SKM-1 (cell line): ENCODE results near the gene ID3.

Experiments
- DNase-seq: peaks from one replicate; lab custom pipeline; 2025; ENCODE audit not compliant: unreplicated experiment; lab: John Stamatoyannopoulos, UW

The ID3 gene, protein sequence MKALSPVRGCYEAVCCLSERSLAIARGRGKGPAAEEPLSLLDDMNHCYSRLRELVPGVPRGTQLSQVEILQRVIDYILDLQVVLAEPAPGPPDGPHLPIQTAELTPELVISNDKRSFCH

DNA sequence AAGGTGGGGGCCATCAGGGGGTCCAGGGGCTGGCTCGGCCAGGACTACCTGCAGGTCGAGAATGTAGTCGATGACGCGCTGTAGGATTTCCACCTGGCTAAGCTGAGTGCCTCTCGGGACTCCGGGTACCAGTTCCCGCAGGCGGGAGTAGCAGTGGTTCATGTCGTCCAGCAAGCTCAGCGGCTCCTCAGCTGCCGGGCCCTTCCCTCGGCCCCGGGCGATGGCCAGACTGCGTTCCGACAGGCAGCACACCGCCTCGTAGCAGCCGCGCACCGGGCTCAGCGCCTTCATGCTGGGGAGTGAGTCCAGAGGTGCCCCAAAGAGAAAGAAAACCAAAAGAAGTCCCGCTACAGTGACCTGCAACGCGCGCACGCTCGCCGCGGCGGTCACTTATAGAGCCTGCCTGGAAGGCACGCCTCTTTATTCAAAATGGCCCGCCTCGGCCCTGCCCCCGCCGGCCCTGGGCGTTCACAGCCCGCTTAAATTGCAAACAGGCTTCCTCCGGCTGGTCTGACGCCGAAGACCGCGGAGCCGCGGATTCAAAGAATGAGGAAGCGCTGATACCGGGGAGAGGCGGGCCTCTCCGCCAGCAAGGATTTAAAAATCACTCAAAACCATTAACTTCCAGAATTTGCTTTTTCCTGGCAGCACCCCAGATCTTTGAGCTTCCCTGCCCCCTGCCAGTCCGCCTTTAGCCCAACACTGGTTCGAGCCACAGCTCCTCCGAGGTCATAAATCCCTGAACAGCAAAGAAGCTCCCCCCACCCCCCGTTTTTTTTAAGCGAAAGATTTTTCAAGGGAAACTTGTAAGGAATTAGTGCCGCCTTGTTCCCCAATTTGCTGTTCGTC lies at the start of gene ID3:
ID3 (minus strand) TSS at position 366 of the 849 bp plus-strand sequence; CDS start at position 291, 75 bp downstream.
- DNase-seq: no peak

GRCh38 chr1:23607944-23608343 lies 48.6 kb upstream of the ID3 start:
- DNase-seq: no peak

- no peak for DNase-seq
These were observed 42.9 kb upstream of the ID3 start for GRCh38 chr1:23601968-23602876.

GRCh38 chr1:23601135-23601967 lies 42.0 kb upstream of the ID3 start:
- no peak for DNase-seq

DNA sequence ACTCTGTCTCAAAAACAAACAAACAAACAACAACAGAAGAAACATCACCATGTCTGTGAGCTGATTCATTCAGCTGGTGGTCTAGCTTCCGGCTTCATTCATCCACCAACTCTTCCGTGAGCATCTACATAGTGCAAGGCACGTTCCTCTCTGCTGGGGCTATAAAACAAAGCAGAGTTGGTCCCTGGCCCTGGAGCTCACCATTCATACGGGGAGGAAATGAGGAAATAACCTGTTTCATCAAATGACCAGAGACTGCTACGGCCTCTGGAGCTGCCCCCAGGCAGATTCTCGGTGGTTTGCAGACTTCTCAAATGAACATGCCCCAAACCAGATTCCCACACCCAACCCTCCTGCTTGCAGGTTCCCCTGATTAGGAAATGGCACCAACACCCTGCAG lies 41.0 kb upstream of the ID3 start:
- DNase-seq: no peak

DNA sequence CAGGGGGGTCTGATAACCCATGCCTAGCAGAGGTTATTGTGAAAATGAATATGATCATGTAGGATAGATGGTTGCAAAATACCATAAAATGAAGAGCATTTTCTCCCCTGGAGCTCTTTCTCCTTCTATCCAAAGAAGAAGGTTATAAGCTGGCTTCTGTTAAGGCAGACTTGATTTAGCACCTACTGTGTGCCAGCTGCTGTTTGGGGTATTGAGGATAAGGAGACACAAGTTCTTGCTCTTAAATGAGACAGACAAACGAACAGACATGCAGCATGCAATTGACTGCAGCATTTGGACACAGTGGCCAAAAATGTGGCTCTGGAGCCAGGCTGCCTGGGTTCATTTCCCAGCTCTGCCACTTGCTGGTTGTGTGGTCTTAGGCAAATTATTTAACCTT lies 39.8 kb upstream of the ID3 start:
- DNase-seq: no peak

GRCh38 chr1:23598424-23598823 lies 39.1 kb upstream of the ID3 start:
- no peak for DNase-seq

DNA sequence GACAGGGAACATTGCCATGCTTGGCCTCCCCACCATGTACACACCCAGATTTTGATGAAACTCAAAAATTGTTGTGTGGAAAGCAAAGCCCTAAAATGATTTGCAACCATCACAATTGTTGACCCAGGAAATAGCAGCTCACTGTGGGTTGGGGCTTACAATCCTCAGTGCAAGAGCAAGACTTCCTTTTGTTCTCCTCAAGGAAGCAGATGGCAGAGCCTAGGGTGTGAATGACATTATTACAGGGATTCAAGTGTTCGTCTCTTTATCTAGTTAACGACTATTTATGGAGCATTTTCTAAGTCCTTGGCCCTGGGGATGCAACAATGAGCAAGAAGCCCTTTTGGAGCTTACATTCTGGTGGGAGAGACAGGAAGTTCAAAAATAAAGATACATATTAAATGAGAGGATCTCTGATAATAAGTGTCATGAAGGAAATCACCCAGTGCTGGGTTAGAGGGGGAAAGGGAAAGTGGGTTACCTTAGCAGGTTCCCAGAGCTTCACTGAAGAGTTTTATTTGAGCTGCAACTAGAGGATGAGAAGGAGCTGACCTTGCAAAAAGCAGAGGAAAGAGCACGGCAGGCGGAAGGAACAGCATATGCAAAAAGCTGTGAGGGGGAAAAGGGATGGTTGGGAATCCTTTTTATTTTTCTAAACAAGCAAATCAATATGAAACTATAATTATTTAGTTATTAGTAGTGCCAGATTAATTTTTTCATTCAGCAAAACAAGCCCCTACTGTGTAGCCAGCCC lies 38.5 kb upstream of the ID3 start:
- no peak for DNase-seq

DNA sequence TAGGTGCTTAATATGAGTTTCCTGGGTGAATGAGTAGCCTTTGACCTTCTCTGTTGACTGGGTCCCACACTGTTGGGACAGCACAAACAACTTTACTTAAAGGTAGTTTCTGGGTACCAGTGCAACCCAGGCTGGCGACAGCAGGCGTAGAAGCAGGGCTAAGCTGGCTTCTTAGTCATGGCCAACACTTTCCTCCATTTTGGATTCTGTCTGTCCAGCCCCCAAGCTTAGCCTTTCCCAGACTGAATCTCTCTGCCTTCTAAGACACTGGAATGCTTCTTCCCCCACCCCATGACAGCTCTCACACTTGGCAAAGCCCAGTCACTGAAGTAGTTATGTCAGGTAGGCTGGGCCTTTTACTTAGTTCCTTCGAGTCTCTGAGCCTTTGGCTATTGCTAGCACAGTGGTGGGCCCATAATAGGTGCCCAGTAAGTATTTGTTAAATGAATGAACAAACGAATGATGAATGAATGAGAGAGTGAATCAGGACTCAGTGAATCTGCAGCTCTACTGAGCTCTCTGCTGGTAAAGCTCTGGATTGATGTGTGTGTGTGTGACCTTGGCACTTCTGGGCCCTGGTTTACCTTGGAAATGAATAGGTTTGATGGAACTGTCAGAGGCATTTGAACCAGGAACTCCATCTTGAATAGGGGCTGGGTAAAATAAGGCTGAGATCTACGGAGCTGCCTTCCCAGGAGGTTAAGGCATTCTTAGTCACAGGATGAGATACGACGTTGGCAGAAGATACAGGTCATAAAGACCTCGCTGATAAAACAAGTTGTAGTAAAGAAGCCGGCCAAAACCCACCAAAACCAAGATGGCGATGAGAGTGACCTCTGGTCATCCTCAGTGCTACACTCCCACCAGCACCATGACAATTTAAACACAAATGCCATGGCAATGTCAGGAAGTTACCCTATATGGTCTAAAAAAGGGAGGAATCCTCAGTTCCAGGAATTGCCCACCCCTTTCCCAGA lies 37.4 kb upstream of the ID3 start:
- DNase-seq: no peak

DNA sequence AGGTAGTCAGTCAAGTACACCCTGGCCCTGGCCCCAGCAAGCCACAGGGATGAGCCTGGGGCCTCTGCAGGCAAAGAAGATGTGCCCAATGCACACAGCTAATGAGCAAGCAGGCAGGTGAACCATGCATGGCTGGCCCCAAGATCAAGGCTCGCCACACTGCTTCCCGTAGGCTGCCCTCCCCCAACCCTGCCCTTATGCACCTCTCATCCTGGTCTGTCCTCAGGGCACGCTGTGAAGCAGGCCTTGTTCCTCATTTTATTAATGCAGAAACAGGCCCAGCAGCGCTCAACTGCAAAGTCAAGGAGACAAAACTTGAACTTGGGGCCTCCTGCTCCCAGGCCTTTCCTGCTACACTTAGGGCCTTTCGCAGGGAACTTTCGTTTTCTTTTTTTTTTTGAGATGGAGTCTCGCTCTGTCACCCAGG lies 35.6 kb upstream of the ID3 start:
- peak; percentile 18 for DNase-seq

DNA sequence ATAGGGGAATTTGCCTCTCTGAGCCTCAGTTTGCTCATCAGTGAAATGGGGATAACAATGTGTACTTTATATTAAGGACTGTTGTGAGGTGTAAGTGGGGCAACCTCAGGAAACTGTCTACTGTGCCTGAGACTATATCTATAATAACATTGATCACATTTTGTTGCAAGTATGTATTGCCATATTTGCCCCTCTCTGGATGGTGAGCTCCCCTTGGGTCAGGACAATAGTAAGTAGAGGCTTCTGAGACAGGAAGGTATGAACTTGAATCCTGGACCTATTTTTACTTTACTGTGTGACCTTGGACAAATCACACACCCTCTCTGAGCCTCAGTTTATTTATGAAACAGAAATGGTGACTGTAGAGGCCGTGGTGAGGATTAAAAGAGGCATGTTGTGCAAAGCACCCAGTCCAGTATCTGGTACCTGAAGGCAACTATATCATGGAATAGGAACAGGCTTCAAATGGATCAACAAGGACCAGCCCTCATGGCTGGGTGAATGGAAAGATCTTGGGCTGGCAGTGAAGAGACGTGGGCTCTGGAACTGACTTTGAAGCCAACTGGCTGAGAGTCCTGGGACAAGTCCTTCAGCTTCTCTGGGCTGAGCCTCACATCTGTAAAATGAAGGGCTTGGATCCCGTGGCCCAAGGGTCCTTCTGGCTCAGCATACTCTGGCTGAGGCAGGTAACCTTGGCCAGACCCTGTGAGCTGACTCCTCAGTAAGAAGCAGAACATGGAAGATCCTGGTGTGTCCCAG lies 35.0 kb upstream of the ID3 start:
- DNase-seq: no peak

GRCh38 chr1:23593556-23594148 lies 34.4 kb upstream of the ID3 start:
- no peak for DNase-seq

GRCh38 chr1:23593042-23593521 lies 33.8 kb upstream of the ID3 start:
- DNase-seq: no peak

DNA sequence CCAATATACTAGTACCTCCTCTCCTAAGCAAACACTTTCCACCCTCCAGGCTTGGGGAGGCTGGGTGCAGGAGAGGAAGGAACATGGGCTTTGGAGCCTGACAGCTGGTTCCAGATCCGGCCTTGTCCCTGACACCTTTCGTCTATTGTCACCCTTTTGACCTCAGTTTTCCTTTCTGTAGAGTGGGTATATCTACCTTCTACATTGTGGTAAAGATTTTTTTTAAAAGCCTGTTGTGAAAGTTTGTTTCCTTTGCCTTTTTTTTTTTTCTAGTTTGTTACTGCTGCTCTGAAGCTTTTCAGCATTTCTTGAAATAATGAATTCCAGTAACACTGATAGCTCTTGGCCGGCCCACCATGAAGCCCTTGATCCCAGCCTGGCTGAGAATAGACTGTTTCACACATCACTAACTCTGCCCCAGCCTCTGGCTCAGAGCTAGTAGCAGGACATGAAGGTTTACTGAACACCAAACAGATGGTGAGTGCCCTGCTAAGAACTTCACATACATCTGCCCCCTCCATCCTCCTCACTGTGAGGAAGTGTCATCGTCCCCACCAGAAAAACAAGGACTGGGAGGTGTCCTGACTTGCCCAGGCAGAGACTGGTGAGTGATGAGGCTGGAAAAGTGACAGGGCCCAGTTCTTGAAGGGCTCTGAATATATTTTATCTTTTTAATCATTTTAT lies 33.0 kb upstream of the ID3 start:
- DNase-seq: no peak

GRCh38 chr1:23591460-23592208 lies 32.3 kb upstream of the ID3 start:
- no peak for DNase-seq

DNA sequence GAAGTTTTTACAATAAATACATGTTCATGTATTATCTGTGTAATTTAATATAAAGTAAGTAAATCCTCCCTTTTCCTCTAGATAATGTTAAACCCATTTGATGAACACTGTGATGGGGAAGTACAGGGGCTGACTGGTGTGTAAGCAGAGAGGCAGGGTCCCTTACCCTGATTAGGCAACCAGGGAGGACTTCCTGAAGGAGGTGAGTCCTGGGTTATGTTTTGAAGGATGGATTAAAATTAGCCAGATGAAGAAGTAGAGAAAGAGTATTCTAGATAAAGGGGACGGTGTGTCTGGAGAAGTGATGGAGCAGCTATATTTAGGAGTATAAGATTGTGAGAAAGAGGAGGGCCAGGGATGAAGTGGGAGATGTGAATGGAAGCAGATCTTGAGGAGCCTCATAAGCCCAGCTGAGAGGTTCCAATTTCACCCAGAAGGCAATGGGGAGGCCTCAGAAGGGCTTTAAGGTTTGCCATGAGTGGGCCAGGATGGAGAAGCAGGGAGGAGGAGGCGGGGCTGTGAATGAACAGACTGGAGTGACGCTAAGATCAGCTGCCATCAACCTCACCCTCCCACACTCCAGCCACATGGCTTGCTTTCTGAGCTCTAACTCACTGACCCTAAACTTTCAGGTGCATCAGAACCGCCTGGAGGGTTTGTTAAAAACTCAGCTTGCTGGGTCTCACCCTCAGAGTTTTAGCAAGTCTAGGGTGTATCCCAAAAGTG lies 30.9 kb upstream of the ID3 start:
- no peak for DNase-seq
